Measurements from ENCODE around the gene CYB5R4.
"Not testable (repeated sequence)": the region's sequence is repeated elsewhere in the genome, so short reads cannot be mapped to it uniquely, and the experiment has no call there.

Gene CYB5R4

DNA sequence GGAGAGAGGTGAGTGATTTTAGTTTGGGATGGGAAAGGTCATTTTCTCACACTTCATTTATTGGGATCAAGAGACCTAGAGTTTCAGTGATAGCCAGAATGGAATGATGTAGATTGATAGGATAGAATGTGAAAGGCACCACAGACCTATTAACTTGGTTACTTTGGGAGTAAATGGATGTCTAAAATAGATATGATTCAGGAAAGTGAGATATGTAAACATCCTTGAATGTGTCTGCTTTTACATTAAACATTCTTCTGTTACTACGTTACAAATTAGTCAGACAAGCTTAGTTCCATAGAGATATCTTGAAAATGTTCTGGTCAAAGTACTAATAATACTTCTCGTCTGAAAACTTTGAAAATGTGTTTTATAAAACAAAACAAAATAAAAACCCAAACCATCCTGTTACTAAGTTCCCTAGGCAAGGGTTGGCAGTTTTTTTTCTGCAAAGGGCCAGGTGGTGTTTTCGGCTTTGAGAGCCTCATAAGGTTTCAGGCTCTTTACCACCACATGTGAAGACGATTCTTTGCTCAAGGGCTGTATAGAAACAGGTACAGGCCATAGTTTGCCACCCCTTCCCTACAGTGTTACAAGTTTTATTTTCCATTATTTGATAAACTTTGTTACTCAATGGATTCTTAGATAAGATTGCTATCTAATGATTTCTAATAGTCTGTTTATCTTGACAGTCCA is 3.4 kb downstream of the CYB5R4 start:
- DNase-seq (ENCODE audit: low spot score), result no peak

DNA sequence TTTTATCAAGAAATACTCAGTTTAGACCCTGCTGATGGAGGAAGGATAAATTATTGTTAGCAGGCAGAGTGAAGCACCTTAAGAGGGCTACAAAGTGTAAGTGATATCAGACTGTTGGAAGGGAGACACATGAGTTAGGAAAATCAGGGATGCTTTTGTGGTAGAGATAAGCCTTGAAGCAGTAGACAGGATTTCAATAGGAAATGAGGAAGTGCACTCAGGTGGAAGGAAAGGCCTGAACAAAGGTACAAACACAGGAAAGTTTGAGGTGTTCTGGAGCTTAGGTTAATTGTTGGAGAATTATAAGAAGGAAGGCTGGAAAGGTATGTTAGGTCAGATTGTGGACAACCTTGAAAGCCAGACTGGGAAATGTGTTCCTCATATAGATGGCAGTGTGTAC is 7.6 kb downstream of the CYB5R4 start:
- DNase-seq (ENCODE audit: low spot score), result no peak

DNA sequence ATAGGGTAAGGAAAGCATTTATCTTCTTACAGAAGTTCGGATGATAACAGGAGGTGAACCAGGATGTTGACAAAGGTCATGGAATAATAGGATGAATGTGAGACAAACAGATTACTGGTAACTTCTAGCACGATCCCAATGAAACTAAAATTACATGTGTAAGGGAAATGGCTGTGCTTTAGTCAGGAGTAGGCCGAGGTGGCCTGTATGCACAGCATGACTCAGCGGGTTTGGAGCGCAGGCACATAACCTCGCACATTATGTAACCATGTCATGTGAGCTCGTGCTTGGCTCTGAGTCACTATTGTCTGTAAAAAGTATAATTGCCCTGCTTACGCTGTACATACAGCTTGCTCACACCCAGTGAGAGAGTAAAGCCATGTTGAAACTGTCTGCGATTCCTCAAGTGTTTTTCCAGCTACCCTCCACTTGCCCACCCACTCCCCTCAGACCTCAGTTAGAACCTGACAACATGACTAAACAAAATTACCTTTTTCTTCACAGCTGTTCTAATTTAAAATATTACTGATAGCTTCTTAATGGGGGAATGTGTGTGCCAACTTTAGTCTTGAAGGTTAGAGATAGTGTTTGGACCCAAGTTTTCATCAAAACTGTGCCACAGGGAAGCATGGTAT is 8.2 kb downstream of the CYB5R4 start:
- DNase-seq (ENCODE audit: low spot score), result peak; percentile 6

DNA sequence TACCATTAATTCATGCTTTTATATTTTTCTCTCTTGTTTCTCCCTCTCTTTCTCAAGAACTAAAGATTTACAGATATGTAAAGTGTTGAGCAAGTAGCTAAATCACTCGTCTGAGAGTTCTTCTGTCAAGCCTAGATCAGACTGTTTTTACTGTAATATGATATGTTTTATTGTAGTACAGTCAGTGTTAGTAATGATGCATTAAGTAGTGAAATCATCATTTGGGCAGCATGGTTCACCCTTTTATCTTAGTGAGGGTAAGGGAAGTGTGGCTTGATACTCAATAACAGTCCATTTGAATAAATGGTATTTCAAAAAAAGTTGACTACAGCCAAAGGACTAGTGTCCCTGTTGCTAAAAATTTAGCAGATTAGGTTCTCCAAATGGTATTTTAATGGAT is 9.2 kb downstream of the CYB5R4 start:
- no peak for DNase-seq (ENCODE audit: low spot score)

DNA sequence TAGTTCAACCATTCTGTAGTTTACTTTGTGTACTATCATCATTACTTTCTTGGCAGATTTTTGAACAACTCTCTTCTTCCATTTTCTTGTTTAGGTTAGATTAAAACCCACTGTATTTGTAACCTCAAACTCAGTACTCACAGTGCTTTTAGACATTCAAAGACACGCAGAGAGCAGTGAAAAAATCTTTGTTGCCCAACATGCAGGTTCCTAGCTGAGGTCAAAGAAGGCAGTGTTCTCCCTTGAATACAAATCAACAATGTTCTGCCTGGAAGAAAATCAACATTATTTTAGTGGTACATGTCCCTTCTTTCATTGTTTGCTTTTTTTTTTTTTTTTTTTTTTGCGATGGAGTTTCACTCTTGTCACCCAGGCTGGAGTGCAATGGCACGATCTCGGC is 11.2 kb downstream of the CYB5R4 start:
- no peak for DNase-seq (ENCODE audit: low spot score)

DNA sequence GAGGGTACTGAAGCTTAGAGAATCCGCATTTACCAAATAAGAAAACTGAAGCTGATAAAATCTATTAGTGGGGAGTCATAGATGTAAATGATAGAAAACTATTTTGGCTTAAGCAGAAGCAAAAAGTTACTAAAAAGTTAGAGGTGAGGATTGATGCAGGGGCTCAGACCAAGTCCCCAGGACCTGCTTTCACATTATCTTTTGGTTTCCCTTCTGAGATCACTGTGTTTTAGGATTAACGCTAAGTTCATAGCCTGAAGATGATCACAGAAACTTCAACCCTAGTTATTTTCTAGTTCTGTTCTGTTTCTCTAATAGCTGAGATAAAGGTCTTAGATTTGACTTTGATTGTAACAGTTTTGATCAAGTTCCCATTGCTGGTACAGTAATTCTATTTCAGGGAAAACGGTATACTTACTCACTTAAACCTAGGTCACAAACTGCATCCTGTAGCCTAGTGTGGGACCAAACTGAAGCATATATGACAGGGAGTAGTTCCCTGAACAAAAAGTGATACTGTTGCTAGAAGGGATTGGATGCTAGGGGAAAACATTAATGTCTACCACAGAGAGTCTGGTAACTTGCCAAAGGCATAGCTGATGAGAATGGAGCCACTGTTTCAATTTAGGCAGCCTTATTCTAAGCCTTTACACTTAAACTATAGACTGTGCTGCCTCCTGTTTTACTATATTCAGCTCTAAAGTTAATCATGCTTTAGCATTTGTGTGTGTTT is 13.1 kb downstream of the CYB5R4 start:
- DNase-seq (ENCODE audit: low spot score), result no peak

DNA sequence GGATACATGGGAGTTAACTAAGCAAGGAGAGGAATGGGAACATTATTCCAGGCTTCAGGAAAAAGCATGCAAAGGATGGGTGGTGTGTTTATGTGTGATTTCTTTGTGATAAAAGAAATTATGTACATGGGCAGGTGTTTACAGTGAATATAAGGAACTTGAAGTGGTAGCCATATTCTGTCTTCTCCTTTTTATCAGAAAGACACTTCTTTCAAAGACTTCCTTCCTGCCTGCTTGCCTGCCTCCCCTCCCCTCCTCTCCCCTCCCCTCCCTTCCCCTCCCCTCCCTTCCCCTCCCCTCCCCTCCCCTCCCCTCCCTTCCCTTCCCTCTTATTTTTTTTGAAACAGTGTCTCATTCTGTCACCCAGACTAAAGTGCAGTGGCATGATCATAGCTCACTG is 14.4 kb downstream of the CYB5R4 start:
- DNase-seq (ENCODE audit: low spot score), result no peak

DNA sequence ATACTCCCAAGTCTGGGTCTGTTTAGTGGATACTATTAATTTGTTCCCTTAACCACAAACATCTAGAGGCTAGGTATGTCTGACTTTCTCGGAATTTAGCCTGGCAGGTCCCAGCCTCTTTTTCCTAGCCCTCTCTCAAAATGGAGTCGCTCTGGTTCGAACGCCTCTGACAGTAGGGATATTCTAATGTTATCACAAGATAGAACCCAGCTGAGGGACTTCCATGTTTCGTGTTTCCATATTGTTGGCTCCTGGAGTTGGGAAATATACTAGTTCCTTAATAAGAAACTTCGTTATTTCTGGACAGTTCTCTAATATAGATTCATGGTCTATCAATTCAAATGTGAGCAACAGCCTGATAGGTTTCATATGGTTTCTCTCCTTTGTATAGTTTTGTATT is 16.4 kb downstream of the CYB5R4 start:
- DNase-seq (ENCODE audit: low spot score), result no peak

DNA sequence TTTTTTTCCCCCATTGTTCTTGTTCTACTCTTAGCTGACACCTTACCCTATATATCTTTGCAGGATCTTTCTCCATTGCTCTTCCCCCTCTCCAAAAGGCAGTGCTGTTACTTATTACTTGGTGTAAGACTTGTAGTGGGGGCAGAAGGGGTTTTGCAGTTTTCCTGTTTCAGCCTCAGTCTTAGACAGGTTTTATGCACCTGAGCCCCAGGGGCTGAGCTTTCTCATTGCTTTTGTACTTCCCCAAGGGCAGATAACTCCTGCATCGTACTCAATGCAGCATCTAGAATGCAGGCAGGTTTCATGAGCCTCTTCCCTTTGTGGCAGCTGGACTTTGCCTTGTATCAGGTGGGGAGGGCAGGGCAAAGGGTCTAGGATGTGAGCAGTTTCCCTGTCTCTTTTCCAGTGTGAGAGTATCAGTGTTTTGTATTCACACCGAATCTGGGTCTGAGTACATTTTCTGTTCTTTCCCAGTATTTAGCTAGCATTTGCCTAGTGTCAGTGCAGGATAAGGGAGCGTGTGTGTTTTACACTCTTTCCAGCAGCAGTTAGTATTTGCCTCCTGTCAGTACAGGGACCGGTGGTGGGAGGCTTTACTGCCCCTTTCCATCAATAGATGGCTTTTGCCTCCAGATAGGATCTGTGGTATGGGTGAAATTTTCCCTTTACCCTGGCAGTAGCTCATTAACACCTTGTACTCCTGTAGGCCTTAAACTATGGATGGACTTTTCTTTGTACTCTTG is 19.6 kb downstream of the CYB5R4 start:
- DNase-seq (ENCODE audit: low spot score), result no peak

DNA sequence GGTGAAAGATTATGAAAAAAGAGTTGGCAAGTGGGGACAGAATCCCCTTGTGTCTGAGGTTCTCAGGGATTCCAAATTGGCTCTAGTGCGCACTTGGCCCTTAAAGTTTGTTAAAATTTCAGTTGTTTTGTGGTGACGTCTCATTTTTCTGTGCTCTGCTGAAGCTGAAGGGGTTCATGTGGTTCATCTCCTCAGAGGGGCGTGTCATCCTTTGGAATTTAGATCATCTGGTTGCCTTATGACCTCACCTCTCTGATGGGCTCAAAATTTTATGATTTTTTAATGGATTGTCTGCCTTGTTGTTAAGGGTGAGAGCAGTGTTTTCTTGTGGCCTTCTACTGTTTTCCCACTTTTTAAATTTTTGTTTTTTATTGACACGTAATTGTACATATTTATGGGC is 20.3 kb downstream of the CYB5R4 start:
- no peak for DNase-seq (ENCODE audit: low spot score)

DNA sequence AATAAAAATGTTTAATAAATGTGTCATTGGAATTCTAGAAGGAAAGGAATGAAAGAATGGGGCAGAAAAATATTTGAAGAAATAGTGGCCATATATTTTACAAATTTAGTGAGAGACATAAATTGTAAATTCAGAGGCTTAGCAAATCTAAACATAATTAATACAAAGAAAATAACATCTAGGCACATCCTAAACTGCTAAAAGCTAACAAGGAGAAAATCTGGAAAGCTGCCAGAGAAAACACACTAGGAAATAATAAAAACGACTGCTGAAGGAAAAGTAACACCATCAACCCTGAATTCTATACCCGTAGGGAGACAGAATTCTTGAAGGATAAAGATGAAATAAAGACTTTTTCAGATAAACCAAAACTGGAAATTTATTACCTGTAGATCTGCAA is 23.8 kb downstream of the CYB5R4 start:
- no peak for DNase-seq (ENCODE audit: low spot score)

DNA sequence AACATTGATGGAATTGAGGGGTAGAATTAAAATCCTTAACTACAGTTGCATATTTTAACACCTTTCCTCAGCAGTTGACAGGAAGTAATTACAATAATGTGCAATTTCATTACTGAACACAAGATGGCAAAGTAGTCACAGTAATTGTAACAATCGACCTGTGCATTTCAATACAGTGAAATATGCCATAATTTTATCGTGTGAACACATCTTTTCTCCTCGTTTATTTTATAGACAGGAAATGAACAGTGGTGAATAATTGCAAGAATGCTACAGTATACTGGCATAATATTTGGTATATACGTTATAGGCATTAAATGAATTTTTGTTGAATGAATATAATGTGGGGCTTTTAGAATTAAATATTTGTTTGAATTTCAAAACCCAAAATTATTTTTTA is 25.0 kb downstream of the CYB5R4 start:
- DNase-seq (ENCODE audit: low spot score), result peak; percentile 56

DNA sequence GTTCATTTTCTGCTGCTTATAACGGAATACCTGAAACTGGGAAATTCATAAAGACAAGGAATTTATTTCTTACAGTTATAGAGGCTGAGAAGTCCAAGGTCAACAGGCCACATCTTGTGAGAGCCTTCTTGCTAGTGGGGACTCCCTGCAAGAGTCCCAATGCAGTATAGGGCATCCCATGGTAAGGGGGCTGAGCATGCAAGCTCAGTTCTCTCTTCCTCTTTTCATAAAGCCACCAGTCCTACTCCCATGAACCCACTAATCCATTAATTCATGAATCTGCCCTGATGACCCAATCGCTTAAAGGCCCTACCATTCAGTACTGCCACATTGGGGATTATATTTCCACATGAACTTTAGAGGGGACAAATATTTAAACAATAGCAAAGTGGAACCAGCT is 26.5 kb downstream of the CYB5R4 start:
- no peak for DNase-seq (ENCODE audit: low spot score)

DNA sequence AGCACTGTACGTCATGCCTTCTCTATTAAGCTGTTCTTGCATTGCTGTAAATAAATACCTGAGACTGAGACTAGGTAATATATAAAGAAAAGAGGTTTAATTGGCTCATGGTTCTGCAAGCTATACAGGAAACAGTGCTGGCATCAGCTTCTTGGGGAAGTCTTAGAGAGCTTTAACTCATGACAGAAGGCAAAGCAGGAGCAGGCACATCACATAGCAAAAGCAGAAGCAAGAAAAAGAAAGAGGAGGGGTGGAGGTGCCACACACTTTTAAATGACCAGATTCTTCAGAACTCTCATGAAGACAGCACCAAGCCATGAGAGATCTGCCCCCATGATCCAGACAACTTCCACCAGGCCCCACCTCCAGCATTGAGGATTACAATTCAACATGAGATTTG is 30.1 kb downstream of the CYB5R4 start:
- DNase-seq (ENCODE audit: low spot score), result no peak

DNA sequence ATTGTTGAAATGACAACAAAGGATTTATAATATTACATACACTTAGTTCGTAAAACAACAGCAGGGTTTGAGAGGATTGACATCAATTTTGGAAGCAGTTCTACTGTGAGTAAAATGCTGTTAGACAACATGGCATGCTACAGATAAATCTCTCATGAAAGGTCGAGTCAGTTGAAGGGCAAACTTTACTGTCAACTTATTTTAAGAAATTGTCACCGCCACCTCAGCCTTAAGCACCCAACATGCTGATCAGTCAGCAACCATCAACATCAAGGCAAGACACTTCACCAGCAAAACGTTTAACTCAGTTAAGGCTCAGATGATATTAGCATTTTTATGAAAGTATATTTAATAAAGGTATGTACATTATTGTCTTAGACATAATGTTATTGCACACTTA is 31.0 kb downstream of the CYB5R4 start:
- no peak for DNase-seq (ENCODE audit: low spot score)

DNA sequence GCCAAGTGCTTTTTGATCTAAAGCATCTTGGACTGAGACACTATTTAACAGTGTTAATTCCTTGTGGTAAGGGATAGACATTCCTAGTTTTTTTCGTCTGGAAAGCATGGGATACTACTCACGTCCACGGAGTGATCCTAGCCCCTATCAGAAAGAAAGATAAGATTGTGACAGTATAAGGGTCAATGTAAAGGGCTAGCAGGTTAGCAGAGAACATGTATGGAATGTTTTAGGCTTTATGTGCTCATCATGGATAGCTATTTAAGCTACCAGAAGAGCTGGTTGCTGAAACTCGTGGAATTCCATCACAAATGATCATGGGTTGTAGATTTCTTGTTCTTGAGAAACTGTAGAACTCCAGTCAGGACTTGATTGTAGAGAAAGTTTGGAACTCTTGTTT is 32.1 kb downstream of the CYB5R4 start:
- DNase-seq (ENCODE audit: low spot score), result no peak

DNA sequence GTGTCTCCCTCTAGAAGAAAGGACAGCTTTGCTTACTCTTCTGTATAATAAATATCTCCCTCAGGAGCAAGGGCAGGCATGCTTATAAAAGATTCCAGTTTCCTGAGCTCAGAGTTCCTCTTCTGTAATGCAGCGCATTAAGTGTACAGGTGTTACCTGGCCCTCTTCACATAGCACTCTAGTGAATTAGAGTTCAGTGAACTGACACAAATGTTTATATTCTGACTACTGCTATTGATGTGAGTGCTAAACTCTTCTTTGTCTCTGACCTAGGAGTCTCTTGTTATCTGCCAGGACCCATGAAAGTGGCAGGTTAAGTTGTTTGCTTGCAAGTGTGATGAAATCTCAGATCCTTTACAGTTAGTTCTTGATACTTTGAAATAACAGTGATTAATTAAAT is 33.5 kb downstream of the CYB5R4 start:
- DNase-seq (ENCODE audit: low spot score), result no peak

DNA sequence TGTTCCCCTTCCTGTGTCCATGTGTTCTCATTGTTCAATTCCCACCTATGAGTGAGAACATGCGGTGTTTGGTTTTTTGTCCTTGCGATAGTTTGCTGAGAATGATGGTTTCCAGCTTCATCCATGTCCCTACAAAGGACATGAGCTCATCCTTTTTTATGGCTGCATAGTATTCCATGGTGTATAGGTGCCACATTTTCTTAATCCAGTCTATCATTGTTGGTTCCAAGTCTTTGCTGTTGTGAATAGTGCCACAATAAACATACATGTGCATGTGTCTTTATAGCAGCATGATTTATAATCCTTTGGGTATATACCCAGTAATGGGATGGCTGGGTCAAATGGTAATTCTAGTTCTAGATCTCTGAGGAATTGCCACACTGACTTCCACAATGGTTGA is 37.6 kb downstream of the CYB5R4 start:
- DNase-seq (ENCODE audit: low spot score), result not testable (repeated sequence)

DNA sequence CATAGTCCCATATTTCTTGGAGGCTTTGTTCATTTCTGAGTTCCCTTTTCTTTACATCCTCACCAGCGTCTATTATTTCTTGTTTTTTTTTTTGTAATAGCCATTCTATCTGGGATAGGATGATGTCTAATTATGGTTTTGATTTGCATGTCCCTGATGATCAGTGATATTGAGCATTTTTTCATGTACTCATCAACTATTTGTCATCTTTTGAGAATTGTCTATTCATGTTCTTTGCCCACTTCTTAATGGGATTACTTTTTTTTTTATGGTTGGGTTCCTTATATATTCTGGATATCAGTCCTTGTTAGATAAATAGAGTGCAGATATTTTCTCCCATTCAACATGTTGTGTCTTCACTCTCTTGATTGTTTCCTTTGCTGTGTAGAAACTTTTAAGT is 42.1 kb downstream of the CYB5R4 start:
- DNase-seq (ENCODE audit: low spot score), result no peak

DNA sequence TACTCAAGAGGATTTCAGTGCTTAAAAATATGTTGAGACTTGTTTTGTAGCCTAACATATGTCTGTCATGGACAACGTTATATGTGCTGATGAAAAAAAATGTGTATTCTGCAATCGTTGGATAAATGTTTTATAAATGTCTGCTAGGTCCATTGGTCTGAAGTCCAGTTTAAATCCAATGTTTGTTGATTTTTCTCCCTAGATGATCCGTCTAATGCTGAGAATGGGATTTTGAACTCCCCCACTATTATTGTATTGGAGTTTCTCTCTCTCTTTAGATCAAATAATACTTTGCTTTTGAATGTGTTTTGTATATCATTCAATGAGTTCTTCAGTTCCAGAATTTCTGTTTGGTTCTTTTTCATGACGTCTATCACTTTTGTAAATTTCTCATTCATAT is 44.9 kb downstream of the CYB5R4 start:
- no peak for DNase-seq (ENCODE audit: low spot score)

DNA sequence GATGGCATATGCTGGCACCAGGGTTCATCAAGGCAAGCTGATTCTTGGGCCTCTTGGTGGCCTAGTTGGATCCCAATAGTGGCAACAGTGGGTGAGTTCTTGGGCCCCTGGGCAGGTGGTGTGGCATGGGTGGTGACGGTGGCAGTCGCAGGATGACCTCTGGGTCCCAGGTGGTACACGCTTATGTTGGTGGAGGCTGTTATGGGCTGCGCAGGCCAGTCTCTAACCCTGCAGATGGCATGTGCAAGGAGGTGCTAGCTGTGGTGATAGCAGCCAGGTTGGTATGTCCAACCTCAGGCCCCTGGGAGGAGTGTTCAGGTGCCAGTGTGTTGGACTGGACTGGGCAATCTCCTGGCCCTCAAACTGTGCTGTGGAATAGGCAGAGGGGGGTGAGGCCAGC is 46.2 kb downstream of the CYB5R4 start:
- DNase-seq (ENCODE audit: low spot score), result no peak

DNA sequence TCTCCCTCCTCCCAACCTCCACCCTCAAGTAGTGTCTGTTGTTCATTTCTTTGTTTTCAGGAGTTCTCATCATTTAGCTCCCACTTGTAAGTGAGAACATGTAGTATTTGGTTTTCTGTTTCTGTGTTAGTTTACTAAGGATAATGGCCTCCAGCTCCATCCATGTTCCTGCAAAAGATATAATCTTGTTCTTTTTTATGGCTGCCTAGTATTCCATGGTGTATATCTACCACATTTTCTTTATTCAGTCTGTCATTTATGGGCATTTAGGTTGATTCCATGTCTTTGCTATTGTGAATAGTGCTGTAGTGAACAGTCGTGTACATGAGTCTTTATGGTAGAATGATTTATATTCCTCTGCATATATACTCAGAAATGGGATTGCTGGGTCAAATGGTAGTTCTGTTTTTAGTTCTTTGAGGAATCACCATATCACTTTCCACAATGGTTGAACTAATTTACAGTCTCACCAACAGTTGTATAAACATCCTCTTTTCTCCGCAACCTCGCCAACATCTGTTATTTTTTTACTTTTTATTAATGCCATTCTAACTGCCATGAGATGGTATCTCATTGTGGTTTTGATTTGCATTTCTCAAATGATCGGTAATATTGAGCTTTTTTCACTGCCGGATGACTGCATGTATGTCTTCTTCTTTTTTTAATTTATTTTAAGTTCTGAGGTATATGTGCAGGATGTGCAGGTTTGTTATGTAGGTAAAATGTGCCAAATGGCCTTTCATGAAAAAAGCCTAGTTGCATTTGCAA is 48.3 kb downstream of the CYB5R4 start:
- not testable (repeated sequence) for DNase-seq (ENCODE audit: low spot score)

Data from hematopoietic multipotent progenitor cell treated with erythropoietin and hydrocortisone succinate and interleukin-3 and kit ligand, for 17 days (in vitro differentiated cells).